ENCODE results near the gene IGFL3.

DNA sequence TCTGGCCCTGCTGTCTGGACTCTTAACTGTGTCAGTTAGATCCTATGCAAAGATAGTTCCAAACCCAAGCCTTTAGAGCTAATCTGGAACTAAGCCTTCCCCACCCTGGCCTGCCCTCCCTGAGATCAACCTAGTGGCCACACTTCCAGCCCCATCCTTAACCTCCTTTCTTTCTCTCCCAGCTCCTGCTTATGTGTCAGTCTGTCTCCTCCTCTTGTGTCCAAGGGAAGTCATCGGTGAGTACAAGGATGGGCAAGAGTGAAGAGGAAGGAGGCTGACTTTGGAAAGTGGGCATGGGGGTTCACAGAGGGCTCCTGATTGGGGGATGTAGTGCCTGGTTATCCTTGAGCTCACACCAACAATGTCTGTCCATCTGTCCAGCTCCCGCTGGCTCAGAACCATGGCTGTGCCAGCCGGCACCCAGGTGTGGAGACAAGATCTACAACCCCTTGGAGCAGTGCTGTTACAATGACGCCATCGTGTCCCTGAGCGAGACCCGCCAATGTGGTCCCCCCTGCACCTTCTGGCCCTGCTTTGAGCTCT lies 35.8 kb upstream of the IGFL3 start:
- no peak for TF ChIP-seq CTCF (IDR thresholded peaks at IDR 0.05)
- TF ChIP-seq POLR2AphosphoS5 (IDR thresholded peaks at IDR 0.05) = no peak
